Measurements from ENCODE around the gene NXPH2. TPM values are rescaled to one million over a fixed set of nuclear protein-coding genes. Genes with fewer than 3 reads are reported as not detected.

NXPH2 gene
- total and polyA plus RNA-seq, 11 donors: 0.91 TPM; not detected in 10

GRCh38 chr2:138630164-138630563 lies 150.0 kb downstream of the NXPH2 start:
- H3K36me3 ChIP-seq: no peaks in the 10 kb centered on the region
- no peak overlapping the region for H3K27ac ChIP-seq
- H3K9me3 ChIP-seq: peaks cover 0 to 11% (median 8%) of the 10 kb centered on the region in 12 donors
- TF ChIP-seq CTCF (IDR thresholded peaks at IDR 0.05) (no peak), POLR2A (IDR thresholded peaks at IDR 0.05) (no peak)
- ATAC-seq (no peak), DNase-seq (no peak)
- no peaks in the 10 kb centered on the region for H3K4me1 ChIP-seq
- 83 to 88% (median 85%) methylated on average over 2 of the region's 2 CpGs for WGBS, 4 donors
- no peak overlapping the region for H3K4me3 ChIP-seq
- H3K27me3 ChIP-seq: no peaks in the 10 kb centered on the region
- intact Hi-C loops (cut with DNase I): no loop called here

GRCh38 chr2:138626148-138626547 lies 154.0 kb downstream of the NXPH2 start:
- intact Hi-C loops (cut with DNase I): no loop called here
- Histone ChIP-seq H3K4me3 (no peak overlapping the region), H3K36me3 (no peaks in the 10 kb centered on the region), H3K9me3 (no peaks in the 10 kb centered on the region), H3K27ac (no peak overlapping the region), H3K4me1 (no peaks in the 10 kb centered on the region), H3K27me3 (no peaks in the 10 kb centered on the region)
- no peak for DNase-seq
- TF ChIP-seq CTCF (IDR thresholded peaks at IDR 0.05) (no peak), POLR2A (IDR thresholded peaks at IDR 0.05) (no peak)
- ATAC-seq: no peak
- WGBS, 4 donors: 93 to 100% (median 95%) methylated on average over 1 of the region's 1 CpG

GRCh38 chr2:138622613-138623012 lies 157.6 kb downstream of the NXPH2 start:
- ATAC-seq (no peak), DNase-seq (no peak)
- intact Hi-C loops (cut with DNase I): no loop called here
- 78 to 87% (median 81%) methylated on average over 3 of the region's 3 CpGs for WGBS, 4 donors
- no peaks in the 10 kb centered on the region for H3K9me3 ChIP-seq
- no peak overlapping the region for H3K4me3 ChIP-seq
- TF ChIP-seq POLR2A (IDR thresholded peaks at IDR 0.05) (no peak), CTCF (IDR thresholded peaks at IDR 0.05) (no peak)
- no peaks in the 10 kb centered on the region for H3K36me3 ChIP-seq
- no peak overlapping the region for H3K27ac ChIP-seq
- H3K4me1 ChIP-seq: peaks cover 0 to 5% (median 0%) of the 10 kb centered on the region in 12 donors
- H3K27me3 ChIP-seq: no peaks in the 10 kb centered on the region

- intact Hi-C loops (cut with DNase I): no loop called here
- Histone ChIP-seq H3K27ac (no peak overlapping the region), H3K4me3 (no peak overlapping the region), H3K4me1 (peaks cover 0 to 5% (median 0%) of the 10 kb centered on the region in 12 donors), H3K36me3 (no peaks in the 10 kb centered on the region), H3K9me3 (no peaks in the 10 kb centered on the region), H3K27me3 (no peaks in the 10 kb centered on the region)
- TF ChIP-seq CTCF (IDR thresholded peaks at IDR 0.05) (no peak), POLR2A (IDR thresholded peaks at IDR 0.05) (no peak)
- ATAC-seq (no peak), DNase-seq (no peak)
- WGBS, 4 donors: 68 to 94% (median 77%) methylated on average over 3 of the region's 3 CpGs
Measured at GRCh38 chr2:138621139-138621538, 159.1 kb downstream of the NXPH2 start.

Measured in heart left ventricle (tissue), 16 donors.